ENCODE data around the gene CD48. TPM values are rescaled to one million over a fixed set of nuclear protein-coding genes. Genes with fewer than 3 reads are reported as not detected.
A peak's percentile ranks its signal among the peaks of the same experiment; 100 is the strongest.

Gene CD48
- total and polyA plus RNA-seq, 4 donors: 2.5 to 10.0 (median 5.1) TPM

DNA sequence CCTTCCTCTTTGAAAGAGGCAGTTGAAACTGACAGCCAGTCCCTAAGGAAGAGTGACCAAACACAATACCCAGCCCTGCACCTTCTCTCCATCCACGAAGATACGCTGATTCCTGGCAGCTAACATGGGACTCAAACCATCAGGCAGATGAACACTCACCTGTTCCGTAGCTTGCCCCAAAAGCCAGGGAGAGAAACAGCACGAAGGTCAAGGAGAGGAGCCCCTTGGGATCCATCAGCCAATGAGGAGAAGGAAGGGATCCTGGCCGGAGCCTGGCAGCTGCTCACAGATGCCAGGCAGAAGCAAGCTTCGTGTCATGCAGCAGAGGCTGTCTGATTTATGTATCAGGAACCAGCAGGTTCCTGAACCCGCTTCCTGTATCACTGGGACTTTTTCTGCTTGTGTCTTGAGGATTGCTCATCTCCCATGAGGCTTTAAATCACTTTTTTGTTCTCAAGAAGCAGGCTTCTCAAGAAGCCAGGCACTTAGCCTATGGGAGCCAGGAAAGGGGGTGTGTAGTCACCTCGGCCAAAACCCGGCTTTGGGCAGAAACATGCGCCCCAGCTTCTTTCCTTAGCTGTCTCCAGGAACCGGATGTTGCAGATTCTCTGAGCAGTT lies 64.8 kb downstream of the CD48 start, which contains the start of gene SLAMF1:
TSS of gene SLAMF1 (minus strand) at position 334 of the 618 bp plus-strand sequence. CDS start at position 235, 99 bp downstream.
- TF ChIP-seq, protein P1, sequence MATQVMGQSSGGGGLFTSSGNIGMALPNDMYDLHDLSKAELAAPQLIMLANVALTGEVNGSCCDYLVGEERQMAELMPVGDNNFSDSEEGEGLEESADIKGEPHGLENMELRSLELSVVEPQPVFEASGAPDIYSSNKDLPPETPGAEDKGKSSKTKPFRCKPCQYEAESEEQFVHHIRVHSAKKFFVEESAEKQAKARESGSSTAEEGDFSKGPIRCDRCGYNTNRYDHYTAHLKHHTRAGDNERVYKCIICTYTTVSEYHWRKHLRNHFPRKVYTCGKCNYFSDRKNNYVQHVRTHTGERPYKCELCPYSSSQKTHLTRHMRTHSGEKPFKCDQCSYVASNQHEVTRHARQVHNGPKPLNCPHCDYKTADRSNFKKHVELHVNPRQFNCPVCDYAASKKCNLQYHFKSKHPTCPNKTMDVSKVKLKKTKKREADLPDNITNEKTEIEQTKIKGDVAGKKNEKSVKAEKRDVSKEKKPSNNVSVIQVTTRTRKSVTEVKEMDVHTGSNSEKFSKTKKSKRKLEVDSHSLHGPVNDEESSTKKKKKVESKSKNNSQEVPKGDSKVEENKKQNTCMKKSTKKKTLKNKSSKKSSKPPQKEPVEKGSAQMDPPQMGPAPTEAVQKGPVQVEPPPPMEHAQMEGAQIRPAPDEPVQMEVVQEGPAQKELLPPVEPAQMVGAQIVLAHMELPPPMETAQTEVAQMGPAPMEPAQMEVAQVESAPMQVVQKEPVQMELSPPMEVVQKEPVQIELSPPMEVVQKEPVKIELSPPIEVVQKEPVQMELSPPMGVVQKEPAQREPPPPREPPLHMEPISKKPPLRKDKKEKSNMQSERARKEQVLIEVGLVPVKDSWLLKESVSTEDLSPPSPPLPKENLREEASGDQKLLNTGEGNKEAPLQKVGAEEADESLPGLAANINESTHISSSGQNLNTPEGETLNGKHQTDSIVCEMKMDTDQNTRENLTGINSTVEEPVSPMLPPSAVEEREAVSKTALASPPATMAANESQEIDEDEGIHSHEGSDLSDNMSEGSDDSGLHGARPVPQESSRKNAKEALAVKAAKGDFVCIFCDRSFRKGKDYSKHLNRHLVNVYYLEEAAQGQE (IDR thresholded peaks at IDR 0.05): no peak
- TF ChIP-seq HNF4G (IDR thresholded peaks at IDR 0.05) (no peak), TAF1 (conservative IDR thresholded peaks at IDR 0.05) (no peak), YY1 (IDR thresholded peaks at IDR 0.05) (no peak), FOXA2 (IDR thresholded peaks at IDR 0.05) (no peak), EGR1 (IDR thresholded peaks at IDR 0.05; ENCODE audit: low read depth in 2 of 2) (no peak), RAD21 (IDR thresholded peaks at IDR 0.05) (no peak)
- TF ChIP-seq, protein P2, sequence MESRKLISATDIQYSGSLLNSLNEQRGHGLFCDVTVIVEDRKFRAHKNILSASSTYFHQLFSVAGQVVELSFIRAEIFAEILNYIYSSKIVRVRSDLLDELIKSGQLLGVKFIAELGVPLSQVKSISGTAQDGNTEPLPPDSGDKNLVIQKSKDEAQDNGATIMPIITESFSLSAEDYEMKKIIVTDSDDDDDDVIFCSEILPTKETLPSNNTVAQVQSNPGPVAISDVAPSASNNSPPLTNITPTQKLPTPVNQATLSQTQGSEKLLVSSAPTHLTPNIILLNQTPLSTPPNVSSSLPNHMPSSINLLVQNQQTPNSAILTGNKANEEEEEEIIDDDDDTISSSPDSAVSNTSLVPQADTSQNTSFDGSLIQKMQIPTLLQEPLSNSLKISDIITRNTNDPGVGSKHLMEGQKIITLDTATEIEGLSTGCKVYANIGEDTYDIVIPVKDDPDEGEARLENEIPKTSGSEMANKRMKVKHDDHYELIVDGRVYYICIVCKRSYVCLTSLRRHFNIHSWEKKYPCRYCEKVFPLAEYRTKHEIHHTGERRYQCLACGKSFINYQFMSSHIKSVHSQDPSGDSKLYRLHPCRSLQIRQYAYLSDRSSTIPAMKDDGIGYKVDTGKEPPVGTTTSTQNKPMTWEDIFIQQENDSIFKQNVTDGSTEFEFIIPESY (IDR thresholded peaks at IDR 0.05): no peak
- H3K27me3 ChIP-seq (ENCODE audit: control insufficient read depth in 4 of 4, insufficient read depth in 4 of 4, low read length in 3 of 4): no peaks in the 10 kb centered on the region
- no peak within 1 kb of the TSS for H3K9ac ChIP-seq (ENCODE audit: low read depth in 1 of 2, low read length in 2 of 2)
- no peaks in the 10 kb centered on the region for H3K4me1 ChIP-seq (ENCODE audit: control insufficient read depth in 4 of 4, insufficient read depth in 4 of 4, low read length in 3 of 4)
- DNase-seq (ENCODE audit: low spot score): no peak
- no peaks in the 10 kb centered on the region for H3K36me3 ChIP-seq (ENCODE audit: control insufficient read depth in 4 of 4, insufficient read depth in 3 of 4, low read depth in 1 of 4, low read length in 3 of 4)
- H3K4me3 ChIP-seq (ENCODE audit: low read depth in 1 of 3, low read length in 3 of 3): no peak within 1 kb of the TSS
- WGBS: 69% methylated on average over 11 of the region's 11 CpGs
- H3K9me3 ChIP-seq (ENCODE audit: control insufficient read depth in 4 of 4, low read length in 3 of 4): no peaks in the 10 kb centered on the region
- peak within 1 kb of the TSS in 1 of 2 donors; percentile 11 for H3K27ac ChIP-seq (ENCODE audit: low read depth in 1 of 2, low read length in 2 of 2)

DNA sequence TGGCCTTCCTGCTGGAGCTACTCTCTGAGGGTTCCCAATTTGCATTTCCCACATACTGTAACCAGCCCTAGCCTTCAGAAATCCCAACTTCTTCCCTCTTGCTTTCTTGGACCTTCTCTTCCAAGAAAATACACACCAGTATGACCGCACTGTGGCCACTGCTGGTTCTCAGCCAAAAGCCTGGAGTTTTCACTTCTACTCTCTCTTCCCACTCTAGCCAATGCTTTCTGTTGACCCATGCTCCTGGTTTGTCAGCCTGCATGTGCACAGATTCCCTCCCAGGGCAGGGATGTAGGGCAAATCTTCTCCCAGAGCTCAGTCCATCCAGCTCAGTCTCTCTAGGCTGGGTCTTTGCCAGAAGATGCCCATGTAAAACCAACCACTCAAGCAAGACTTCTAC lies 65.4 kb downstream of the CD48 start:
- H3K4me1 ChIP-seq (ENCODE audit: control insufficient read depth in 4 of 4, insufficient read depth in 4 of 4, low read length in 3 of 4): no peaks in the 10 kb centered on the region
- H3K27me3 ChIP-seq (ENCODE audit: control insufficient read depth in 4 of 4, insufficient read depth in 4 of 4, low read length in 3 of 4): no peaks in the 10 kb centered on the region
- H3K36me3 ChIP-seq (ENCODE audit: control insufficient read depth in 4 of 4, insufficient read depth in 3 of 4, low read depth in 1 of 4, low read length in 3 of 4): no peaks in the 10 kb centered on the region
- 88% methylated on average over 1 of the region's 1 CpG for WGBS
- H3K4me3 ChIP-seq (ENCODE audit: low read depth in 1 of 3, low read length in 3 of 3): no peak overlapping the region
- no peak overlapping the region for H3K27ac ChIP-seq (ENCODE audit: low read depth in 1 of 2, low read length in 2 of 2)
- H3K9me3 ChIP-seq (ENCODE audit: control insufficient read depth in 4 of 4, low read length in 3 of 4): no peaks in the 10 kb centered on the region
- TF ChIP-seq HNF4A (conservative IDR thresholded peaks at IDR 0.05): no peak
- no peak for TF ChIP-seq JUND (IDR thresholded peaks at IDR 0.05)
- TF ChIP-seq TAF1 (conservative IDR thresholded peaks at IDR 0.05): no peak
- TF ChIP-seq YY1 (IDR thresholded peaks at IDR 0.05): no peak
- no peak for TF ChIP-seq HNF4G (IDR thresholded peaks at IDR 0.05)
- TF ChIP-seq, protein P3, sequence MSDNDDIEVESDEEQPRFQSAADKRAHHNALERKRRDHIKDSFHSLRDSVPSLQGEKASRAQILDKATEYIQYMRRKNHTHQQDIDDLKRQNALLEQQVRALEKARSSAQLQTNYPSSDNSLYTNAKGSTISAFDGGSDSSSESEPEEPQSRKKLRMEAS (IDR thresholded peaks at IDR 0.05): no peak
- TF ChIP-seq RXRA (IDR thresholded peaks at IDR 0.05): no peak
- no peak for TF ChIP-seq GABPA (IDR thresholded peaks at IDR 0.05 in 1 of 2, conservative IDR thresholded peaks at IDR 0.05 in 1 of 2)
- TF ChIP-seq, protein P2 (IDR thresholded peaks at IDR 0.05): no peak
- TF ChIP-seq EGR1 (IDR thresholded peaks at IDR 0.05; ENCODE audit: low read depth in 2 of 2): no peak
- TF ChIP-seq, protein P1 (IDR thresholded peaks at IDR 0.05): no peak
- no peak for TF ChIP-seq RAD21 (IDR thresholded peaks at IDR 0.05)
- no peak for TF ChIP-seq FOXA1 (IDR thresholded peaks at IDR 0.05)
- TF ChIP-seq FOXA2 (IDR thresholded peaks at IDR 0.05): no peak
- TF ChIP-seq, protein P4, sequence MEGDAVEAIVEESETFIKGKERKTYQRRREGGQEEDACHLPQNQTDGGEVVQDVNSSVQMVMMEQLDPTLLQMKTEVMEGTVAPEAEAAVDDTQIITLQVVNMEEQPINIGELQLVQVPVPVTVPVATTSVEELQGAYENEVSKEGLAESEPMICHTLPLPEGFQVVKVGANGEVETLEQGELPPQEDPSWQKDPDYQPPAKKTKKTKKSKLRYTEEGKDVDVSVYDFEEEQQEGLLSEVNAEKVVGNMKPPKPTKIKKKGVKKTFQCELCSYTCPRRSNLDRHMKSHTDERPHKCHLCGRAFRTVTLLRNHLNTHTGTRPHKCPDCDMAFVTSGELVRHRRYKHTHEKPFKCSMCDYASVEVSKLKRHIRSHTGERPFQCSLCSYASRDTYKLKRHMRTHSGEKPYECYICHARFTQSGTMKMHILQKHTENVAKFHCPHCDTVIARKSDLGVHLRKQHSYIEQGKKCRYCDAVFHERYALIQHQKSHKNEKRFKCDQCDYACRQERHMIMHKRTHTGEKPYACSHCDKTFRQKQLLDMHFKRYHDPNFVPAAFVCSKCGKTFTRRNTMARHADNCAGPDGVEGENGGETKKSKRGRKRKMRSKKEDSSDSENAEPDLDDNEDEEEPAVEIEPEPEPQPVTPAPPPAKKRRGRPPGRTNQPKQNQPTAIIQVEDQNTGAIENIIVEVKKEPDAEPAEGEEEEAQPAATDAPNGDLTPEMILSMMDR (IDR thresholded peaks at IDR 0.05; ENCODE audit: low read depth, low read length, missing input control): no peak
- no peak for TF ChIP-seq SP1 (IDR thresholded peaks at IDR 0.05)
- TF ChIP-seq, protein P5, sequence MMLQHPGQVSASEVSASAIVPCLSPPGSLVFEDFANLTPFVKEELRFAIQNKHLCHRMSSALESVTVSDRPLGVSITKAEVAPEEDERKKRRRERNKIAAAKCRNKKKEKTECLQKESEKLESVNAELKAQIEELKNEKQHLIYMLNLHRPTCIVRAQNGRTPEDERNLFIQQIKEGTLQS (IDR thresholded peaks at IDR 0.05): no peak
- TF ChIP-seq NR2F2 (IDR thresholded peaks at IDR 0.05): no peak
- no peak for DNase-seq (ENCODE audit: low spot score)
- H3K9ac ChIP-seq (ENCODE audit: low read depth in 1 of 2, low read length in 2 of 2): no peak overlapping the region

All from liver (tissue), 9 donors.